ENCODE measurements around the gene NSD2.

The NSD2 gene

DNA sequence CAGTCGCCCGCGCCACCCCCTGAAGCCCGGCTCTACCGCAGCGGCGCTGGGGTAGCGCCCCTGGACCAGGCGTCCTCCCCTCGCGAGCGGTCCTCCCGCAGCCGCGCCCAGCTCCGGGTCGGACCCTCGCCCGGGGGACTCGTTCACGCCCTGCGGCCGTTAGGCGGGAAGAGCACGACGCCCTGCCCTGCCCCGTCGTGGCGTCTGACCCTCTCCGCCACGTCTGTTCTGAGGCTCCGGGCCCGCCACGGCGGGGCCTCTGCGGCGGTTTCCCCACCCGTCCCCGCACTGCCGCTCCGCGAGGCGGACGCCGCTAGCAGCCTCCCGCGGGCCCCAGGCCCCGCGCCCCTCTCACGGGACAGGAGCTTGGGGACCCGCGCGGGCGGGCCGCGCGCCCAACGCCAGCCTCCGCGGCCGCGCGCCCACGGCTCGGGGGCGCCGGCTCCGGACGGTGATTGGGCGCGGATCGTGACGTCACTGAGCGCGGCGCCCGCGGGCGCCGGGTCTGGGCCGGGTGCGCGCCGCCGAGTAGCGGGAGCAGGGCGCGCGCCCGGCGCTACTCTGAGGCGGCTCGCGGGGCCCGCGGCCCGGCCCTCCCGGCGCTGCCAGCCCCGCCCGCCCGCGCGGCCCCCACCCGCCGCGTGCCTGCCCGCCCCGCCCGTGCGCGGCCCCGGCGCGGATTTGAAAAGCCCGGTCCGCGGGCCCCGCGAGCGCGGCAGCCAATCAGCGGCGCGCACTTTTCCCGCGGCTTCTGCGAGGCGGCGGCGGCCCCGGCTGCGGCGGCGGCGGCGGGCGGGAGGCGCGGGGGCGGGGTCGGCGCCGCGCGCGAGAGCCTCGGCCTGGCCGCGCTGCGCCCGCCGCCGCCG lies at the start of gene NSD2:
TSS of gene NSD2 (plus strand) at position 816 of the 866 bp plus-strand sequence. CDS start 29,262 bp downstream, outside the sequence.
- H3K4me3 ChIP-seq (ENCODE audit: low read depth in 1 of 2, low read length in 2 of 2) = peak within 1 kb of the TSS; percentile 74 to 77
- H3K9ac ChIP-seq (ENCODE audit: low read depth in 1 of 2, low read length in 2 of 2) = peak within 1 kb of the TSS; percentile 63 to 85
- peaks cover 57 to 60% of the 10 kb centered on the region in 2 donors for H3K4me1 ChIP-seq (ENCODE audit: control insufficient read depth in 1 of 2, insufficient read depth in 2 of 2, low read length in 2 of 2)
- H3K9me3 ChIP-seq (ENCODE audit: control insufficient read depth in 1 of 2, low read length in 2 of 2) = no peaks in the 10 kb centered on the region
- H3K27ac ChIP-seq (ENCODE audit: low read depth, low read length) = peak within 1 kb of the TSS; percentile 99
- H3K36me3 ChIP-seq (ENCODE audit: control insufficient read depth in 1 of 2, insufficient read depth in 2 of 2, low read length in 2 of 2) = no peaks in the 10 kb centered on the region
- no peaks in the 10 kb centered on the region for H3K27me3 ChIP-seq (ENCODE audit: control insufficient read depth in 1 of 2, insufficient read depth in 2 of 2, low read length in 2 of 2)

DNA sequence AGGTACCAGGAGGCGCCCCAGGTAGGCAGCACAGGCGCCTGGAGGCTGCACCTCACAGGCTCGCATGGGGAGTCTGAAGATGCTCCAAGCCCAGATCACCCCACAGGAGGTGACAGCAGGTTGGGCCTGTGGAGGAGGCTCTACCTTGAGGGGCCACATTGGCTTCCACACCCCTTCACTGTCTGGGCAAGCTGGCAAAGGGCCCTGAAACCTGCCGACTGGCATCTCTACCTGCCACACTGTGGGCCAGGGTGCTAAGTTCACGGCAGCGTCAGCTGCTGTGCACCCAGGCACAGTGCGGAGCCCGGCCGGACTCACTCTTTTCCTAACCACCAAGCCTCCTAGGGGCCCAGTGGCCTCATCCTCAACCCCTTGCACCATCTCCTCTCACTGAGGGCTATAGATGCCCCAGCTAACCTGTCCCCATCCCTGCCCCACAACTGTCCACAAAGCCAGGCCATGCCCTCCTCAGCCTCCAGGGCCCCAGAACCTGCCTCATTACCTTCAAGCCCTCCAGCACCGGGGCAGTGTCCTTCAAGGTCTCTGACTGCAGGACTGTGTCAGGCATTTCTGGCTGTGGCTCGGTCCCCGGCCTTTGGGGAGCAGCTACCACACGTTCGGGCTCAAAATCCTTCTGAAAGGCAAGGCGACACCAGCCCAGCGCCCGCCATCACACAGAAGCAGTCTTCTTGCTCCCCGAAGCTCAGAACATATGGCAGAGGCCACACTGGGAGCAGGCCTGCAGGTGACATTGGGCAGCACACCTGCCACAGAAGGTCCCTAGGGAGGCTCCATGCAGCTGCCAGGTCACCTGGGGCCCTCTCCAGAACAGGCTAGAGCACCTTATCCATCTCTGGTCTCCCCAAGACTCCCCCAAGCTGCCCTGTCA lies 49.3 kb upstream of the NSD2 start:
- Histone ChIP-seq H3K9me3 (ENCODE audit: control insufficient read depth in 1 of 2, low read length in 2 of 2) (no peaks in the 10 kb centered on the region), H3K4me3 (ENCODE audit: low read depth in 1 of 2, low read length in 2 of 2) (no peak overlapping the region), H3K9ac (ENCODE audit: low read depth in 1 of 2, low read length in 2 of 2) (no peak overlapping the region), H3K4me1 (ENCODE audit: control insufficient read depth in 1 of 2, insufficient read depth in 2 of 2, low read length in 2 of 2) (no peaks in the 10 kb centered on the region), H3K27ac (ENCODE audit: low read depth, low read length) (no peak overlapping the region), H3K36me3 (ENCODE audit: control insufficient read depth in 1 of 2, insufficient read depth in 2 of 2, low read length in 2 of 2) (peaks cover 53 to 84% of the 10 kb centered on the region in 2 donors), H3K27me3 (ENCODE audit: control insufficient read depth in 1 of 2, insufficient read depth in 2 of 2, low read length in 2 of 2) (no peaks in the 10 kb centered on the region)

GRCh38 chr4:1822568-1823544 lies 48.3 kb upstream of the NSD2 start:
- no peak overlapping the region for H3K9ac ChIP-seq (ENCODE audit: low read depth in 1 of 2, low read length in 2 of 2)
- H3K9me3 ChIP-seq (ENCODE audit: control insufficient read depth in 1 of 2, low read length in 2 of 2) = no peaks in the 10 kb centered on the region
- H3K4me1 ChIP-seq (ENCODE audit: control insufficient read depth in 1 of 2, insufficient read depth in 2 of 2, low read length in 2 of 2) = no peaks in the 10 kb centered on the region
- no peaks in the 10 kb centered on the region for H3K27me3 ChIP-seq (ENCODE audit: control insufficient read depth in 1 of 2, insufficient read depth in 2 of 2, low read length in 2 of 2)
- peaks cover 54 to 79% of the 10 kb centered on the region in 2 donors for H3K36me3 ChIP-seq (ENCODE audit: control insufficient read depth in 1 of 2, insufficient read depth in 2 of 2, low read length in 2 of 2)
- no peak overlapping the region for H3K27ac ChIP-seq (ENCODE audit: low read depth, low read length)
- H3K4me3 ChIP-seq (ENCODE audit: low read depth in 1 of 2, low read length in 2 of 2) = no peak overlapping the region

- Histone ChIP-seq H3K9me3 (ENCODE audit: control insufficient read depth in 1 of 2, low read length in 2 of 2) (no peaks in the 10 kb centered on the region), H3K4me3 (ENCODE audit: low read depth in 1 of 2, low read length in 2 of 2) (no peak overlapping the region), H3K4me1 (ENCODE audit: control insufficient read depth in 1 of 2, insufficient read depth in 2 of 2, low read length in 2 of 2) (no peaks in the 10 kb centered on the region), H3K36me3 (ENCODE audit: control insufficient read depth in 1 of 2, insufficient read depth in 2 of 2, low read length in 2 of 2) (peaks cover 54 to 78% of the 10 kb centered on the region in 2 donors), H3K27me3 (ENCODE audit: control insufficient read depth in 1 of 2, insufficient read depth in 2 of 2, low read length in 2 of 2) (no peaks in the 10 kb centered on the region), H3K27ac (ENCODE audit: low read depth, low read length) (no peak overlapping the region), H3K9ac (ENCODE audit: low read depth in 1 of 2, low read length in 2 of 2) (no peak overlapping the region)
These were observed 47.7 kb upstream of the NSD2 start for GRCh38 chr4:1823545-1823932.

DNA sequence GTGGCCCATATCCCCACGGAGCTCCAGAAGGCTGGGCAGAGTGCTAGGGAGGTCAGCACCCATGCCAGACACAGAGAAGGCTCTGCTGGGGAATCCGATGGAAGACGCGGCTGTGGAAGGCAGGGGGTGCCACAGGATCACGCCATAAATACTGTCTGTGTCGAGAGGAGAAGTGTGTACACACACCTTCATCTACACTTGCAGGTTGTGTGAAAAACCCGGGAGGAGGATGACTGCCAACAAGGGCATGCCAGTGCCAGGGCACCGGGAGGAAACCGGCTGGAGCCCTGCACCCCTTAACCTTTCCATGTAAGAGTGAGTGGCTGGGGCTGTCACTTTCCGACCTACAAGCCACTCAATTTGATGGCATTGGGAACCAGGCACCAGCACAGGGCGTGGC lies 46.4 kb upstream of the NSD2 start:
- Histone ChIP-seq H3K27ac (ENCODE audit: low read depth, low read length) (no peak overlapping the region), H3K4me1 (ENCODE audit: control insufficient read depth in 1 of 2, insufficient read depth in 2 of 2, low read length in 2 of 2) (no peaks in the 10 kb centered on the region), H3K27me3 (ENCODE audit: control insufficient read depth in 1 of 2, insufficient read depth in 2 of 2, low read length in 2 of 2) (no peaks in the 10 kb centered on the region), H3K36me3 (ENCODE audit: control insufficient read depth in 1 of 2, insufficient read depth in 2 of 2, low read length in 2 of 2) (peaks cover 46 to 70% of the 10 kb centered on the region in 2 donors), H3K9ac (ENCODE audit: low read depth in 1 of 2, low read length in 2 of 2) (no peak overlapping the region), H3K9me3 (ENCODE audit: control insufficient read depth in 1 of 2, low read length in 2 of 2) (no peaks in the 10 kb centered on the region), H3K4me3 (ENCODE audit: low read depth in 1 of 2, low read length in 2 of 2) (no peak overlapping the region)

GRCh38 chr4:1825326-1825725 lies 45.9 kb upstream of the NSD2 start:
- no peaks in the 10 kb centered on the region for H3K27me3 ChIP-seq (ENCODE audit: control insufficient read depth in 1 of 2, insufficient read depth in 2 of 2, low read length in 2 of 2)
- H3K9ac ChIP-seq (ENCODE audit: low read depth in 1 of 2, low read length in 2 of 2) = no peak overlapping the region
- H3K4me1 ChIP-seq (ENCODE audit: control insufficient read depth in 1 of 2, insufficient read depth in 2 of 2, low read length in 2 of 2) = no peaks in the 10 kb centered on the region
- no peak overlapping the region for H3K27ac ChIP-seq (ENCODE audit: low read depth, low read length)
- no peaks in the 10 kb centered on the region for H3K9me3 ChIP-seq (ENCODE audit: control insufficient read depth in 1 of 2, low read length in 2 of 2)
- H3K4me3 ChIP-seq (ENCODE audit: low read depth in 1 of 2, low read length in 2 of 2) = no peak overlapping the region
- H3K36me3 ChIP-seq (ENCODE audit: control insufficient read depth in 1 of 2, insufficient read depth in 2 of 2, low read length in 2 of 2) = peaks cover 45 to 70% of the 10 kb centered on the region in 2 donors

DNA sequence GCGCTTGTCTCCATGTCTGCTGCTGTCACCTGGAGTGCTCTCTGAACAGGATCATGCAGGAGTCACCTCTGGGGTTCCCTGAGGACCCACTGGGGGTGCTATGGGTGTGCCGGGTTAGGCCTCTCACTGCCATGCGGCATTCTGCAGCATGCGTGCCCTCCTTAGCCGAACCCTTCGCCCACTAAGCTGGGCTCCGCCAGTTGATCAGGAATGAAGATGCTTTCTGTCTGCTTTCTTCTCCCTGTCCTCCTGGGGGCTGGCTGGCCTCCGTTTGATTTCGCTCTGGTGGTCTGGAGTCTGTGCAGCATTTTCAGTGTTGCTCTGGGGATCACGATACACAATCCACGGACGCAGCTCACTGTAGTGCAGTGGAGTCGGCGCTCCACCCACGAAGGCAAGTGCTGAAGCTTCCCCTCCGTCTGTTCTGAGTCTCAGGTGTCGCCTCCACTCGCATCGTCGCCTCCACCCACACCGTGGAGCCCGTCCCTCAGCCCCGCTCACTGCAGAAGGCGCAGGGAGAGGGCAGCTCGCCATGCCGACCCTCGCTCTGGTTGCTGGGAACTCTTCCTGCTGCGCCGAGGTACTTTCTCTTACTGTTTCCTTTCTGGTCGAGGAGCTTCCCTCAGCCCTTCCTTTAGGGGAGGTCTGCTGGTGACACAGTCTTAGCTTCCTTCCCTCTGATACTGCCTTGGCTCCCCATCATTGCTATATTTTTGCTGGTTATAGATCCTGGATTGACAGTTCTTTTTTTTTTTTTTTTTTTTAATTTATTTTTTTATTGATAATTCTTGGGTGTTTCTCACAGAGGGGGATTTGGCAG lies 44.5 kb upstream of the NSD2 start:
- no peak overlapping the region for H3K4me3 ChIP-seq (ENCODE audit: low read depth in 1 of 2, low read length in 2 of 2)
- H3K27ac ChIP-seq (ENCODE audit: low read depth, low read length) = no peak overlapping the region
- H3K9ac ChIP-seq (ENCODE audit: low read depth in 1 of 2, low read length in 2 of 2) = no peak overlapping the region
- no peaks in the 10 kb centered on the region for H3K27me3 ChIP-seq (ENCODE audit: control insufficient read depth in 1 of 2, insufficient read depth in 2 of 2, low read length in 2 of 2)
- H3K4me1 ChIP-seq (ENCODE audit: control insufficient read depth in 1 of 2, insufficient read depth in 2 of 2, low read length in 2 of 2) = no peaks in the 10 kb centered on the region
- no peaks in the 10 kb centered on the region for H3K9me3 ChIP-seq (ENCODE audit: control insufficient read depth in 1 of 2, low read length in 2 of 2)
- peaks cover 46 to 75% of the 10 kb centered on the region in 2 donors for H3K36me3 ChIP-seq (ENCODE audit: control insufficient read depth in 1 of 2, insufficient read depth in 2 of 2, low read length in 2 of 2)

DNA sequence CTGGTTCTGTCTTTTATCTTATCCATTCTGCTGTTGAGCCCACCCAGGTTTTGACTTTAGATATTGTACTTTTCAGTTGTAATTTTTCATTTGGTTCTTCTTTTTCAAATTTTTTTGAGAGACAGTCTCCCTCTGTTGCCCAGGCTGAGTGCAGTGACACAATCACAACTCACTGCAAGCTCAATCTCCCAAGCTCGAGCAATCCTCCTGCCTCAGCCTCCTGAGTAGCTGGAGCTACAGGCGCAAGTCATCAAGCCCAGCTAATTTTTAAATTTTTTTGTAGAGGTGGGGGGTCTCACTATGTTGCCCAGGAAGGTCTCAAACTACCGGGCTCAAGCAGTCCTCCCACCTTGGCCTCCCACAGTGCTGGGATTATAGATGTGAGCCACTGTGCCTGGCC lies 41.0 kb upstream of the NSD2 start:
- Histone ChIP-seq H3K36me3 (ENCODE audit: control insufficient read depth in 1 of 2, insufficient read depth in 2 of 2, low read length in 2 of 2) (peaks cover 34 to 75% of the 10 kb centered on the region in 2 donors), H3K9ac (ENCODE audit: low read depth in 1 of 2, low read length in 2 of 2) (no peak overlapping the region), H3K27ac (ENCODE audit: low read depth, low read length) (no peak overlapping the region), H3K9me3 (ENCODE audit: control insufficient read depth in 1 of 2, low read length in 2 of 2) (no peaks in the 10 kb centered on the region), H3K27me3 (ENCODE audit: control insufficient read depth in 1 of 2, insufficient read depth in 2 of 2, low read length in 2 of 2) (no peaks in the 10 kb centered on the region), H3K4me1 (ENCODE audit: control insufficient read depth in 1 of 2, insufficient read depth in 2 of 2, low read length in 2 of 2) (no peaks in the 10 kb centered on the region), H3K4me3 (ENCODE audit: low read depth in 1 of 2, low read length in 2 of 2) (no peak overlapping the region)

- H3K36me3 ChIP-seq (ENCODE audit: control insufficient read depth in 1 of 2, insufficient read depth in 2 of 2, low read length in 2 of 2) = peaks cover 30 to 75% of the 10 kb centered on the region in 2 donors
These were observed 40.5 kb upstream of the NSD2 start for GRCh38 chr4:1830642-1831228.

More at GRCh38 chr4:1830642-1831228, 40.5 kb upstream of the NSD2 start:
- Histone ChIP-seq H3K4me3 (ENCODE audit: low read depth in 1 of 2, low read length in 2 of 2) (no peak overlapping the region), H3K27me3 (ENCODE audit: control insufficient read depth in 1 of 2, insufficient read depth in 2 of 2, low read length in 2 of 2) (no peaks in the 10 kb centered on the region), H3K9me3 (ENCODE audit: control insufficient read depth in 1 of 2, low read length in 2 of 2) (no peaks in the 10 kb centered on the region), H3K4me1 (ENCODE audit: control insufficient read depth in 1 of 2, insufficient read depth in 2 of 2, low read length in 2 of 2) (no peaks in the 10 kb centered on the region), H3K27ac (ENCODE audit: low read depth, low read length) (no peak overlapping the region), H3K9ac (ENCODE audit: low read depth in 1 of 2, low read length in 2 of 2) (no peak overlapping the region)

All from duodenal mucosa (tissue), 2 donors.